ENCODE measurements around the gene LZTS2. TPM values are rescaled to one million over a fixed set of nuclear protein-coding genes. Genes with fewer than 3 reads are reported as not detected.

LZTS2 gene
- total and polyA plus RNA-seq, 10 of the 15 experiments (the other 5 are each of a cell fraction or from before 2014, with no cell fraction given): 0.08 to 13.4 (median 7.2) TPM

- BruUV-seq (replicated peaks): no TSS peak
- intact Hi-C loops (cut with micrococcal nuclease; ENCODE audit: unreplicated experiment) (no loop called here), in situ Hi-C loops (cut with MboI) (no loop called here)
- no peak for ATAC-seq
- Histone ChIP-seq H3K4me3 (no peak overlapping the region), H3K27ac (ENCODE audit: control insufficient read depth, insufficient read depth) (no peak overlapping the region), H3K4me1 (ENCODE audit: control insufficient read depth, insufficient read depth, low read length) (peaks cover 8% of the 10 kb centered on the region), H2AFZ (ENCODE audit: control insufficient read depth, low read depth, low read length) (no peak overlapping the region), H3K27me3 (replicated peaks in 1 of 2; ENCODE audit: control insufficient read depth in 2 of 2, insufficient read depth in 2 of 2, low read length in 1 of 2) (no peaks in the 10 kb centered on the region), H3K36me3 (ENCODE audit: control insufficient read depth in 2 of 2, insufficient read depth in 2 of 2, low read length in 1 of 2) (no peaks in the 10 kb centered on the region), H3K9ac (ENCODE audit: control insufficient read depth, insufficient read depth, low read length) (no peak overlapping the region), H4K20me1 (ENCODE audit: control insufficient read depth, insufficient read depth) (no peaks in the 10 kb centered on the region), H3K9me3 (replicated peaks; ENCODE audit: control insufficient read depth, insufficient read depth, low read length) (no peaks in the 10 kb centered on the region), H3K4me2 (ENCODE audit: control insufficient read depth, insufficient read depth) (no peak overlapping the region), H3K79me2 (ENCODE audit: control insufficient read depth, insufficient read depth, low read length) (peaks cover 8% of the 10 kb centered on the region)
- POLR2A ChIA-PET: no interaction called here
- no peak for TF ChIP-seq TCF12 (IDR thresholded peaks at IDR 0.05; ENCODE audit: low read depth, low read length)
- no peak for TF ChIP-seq RFX5 (IDR thresholded peaks at IDR 0.05; ENCODE audit: low read depth, low read length)
- no peak for TF ChIP-seq BRCA1 (IDR thresholded peaks at IDR 0.05; ENCODE audit: low read depth, low read length)
- no peak for TF ChIP-seq POLR2A (IDR thresholded peaks at IDR 0.05; ENCODE audit: low read depth, low read length)
- no peak for TF ChIP-seq TAF1 (IDR thresholded peaks at IDR 0.05; ENCODE audit: borderline replicate concordance, low read depth, low read length)
- TF ChIP-seq SMAD5 (IDR thresholded peaks at IDR 0.05; ENCODE audit: low read depth): no peak
- TF ChIP-seq PAX5 (IDR thresholded peaks at IDR 0.05; ENCODE audit: borderline replicate concordance, low read depth, low read length): no peak
- TF ChIP-seq SMAD1 (IDR thresholded peaks at IDR 0.05; ENCODE audit: low read depth, partially characterized antibody): no peak
- no peak for TF ChIP-seq CHD1 (IDR thresholded peaks at IDR 0.05; ENCODE audit: low read depth, low read length)
- TF ChIP-seq, protein P1, sequence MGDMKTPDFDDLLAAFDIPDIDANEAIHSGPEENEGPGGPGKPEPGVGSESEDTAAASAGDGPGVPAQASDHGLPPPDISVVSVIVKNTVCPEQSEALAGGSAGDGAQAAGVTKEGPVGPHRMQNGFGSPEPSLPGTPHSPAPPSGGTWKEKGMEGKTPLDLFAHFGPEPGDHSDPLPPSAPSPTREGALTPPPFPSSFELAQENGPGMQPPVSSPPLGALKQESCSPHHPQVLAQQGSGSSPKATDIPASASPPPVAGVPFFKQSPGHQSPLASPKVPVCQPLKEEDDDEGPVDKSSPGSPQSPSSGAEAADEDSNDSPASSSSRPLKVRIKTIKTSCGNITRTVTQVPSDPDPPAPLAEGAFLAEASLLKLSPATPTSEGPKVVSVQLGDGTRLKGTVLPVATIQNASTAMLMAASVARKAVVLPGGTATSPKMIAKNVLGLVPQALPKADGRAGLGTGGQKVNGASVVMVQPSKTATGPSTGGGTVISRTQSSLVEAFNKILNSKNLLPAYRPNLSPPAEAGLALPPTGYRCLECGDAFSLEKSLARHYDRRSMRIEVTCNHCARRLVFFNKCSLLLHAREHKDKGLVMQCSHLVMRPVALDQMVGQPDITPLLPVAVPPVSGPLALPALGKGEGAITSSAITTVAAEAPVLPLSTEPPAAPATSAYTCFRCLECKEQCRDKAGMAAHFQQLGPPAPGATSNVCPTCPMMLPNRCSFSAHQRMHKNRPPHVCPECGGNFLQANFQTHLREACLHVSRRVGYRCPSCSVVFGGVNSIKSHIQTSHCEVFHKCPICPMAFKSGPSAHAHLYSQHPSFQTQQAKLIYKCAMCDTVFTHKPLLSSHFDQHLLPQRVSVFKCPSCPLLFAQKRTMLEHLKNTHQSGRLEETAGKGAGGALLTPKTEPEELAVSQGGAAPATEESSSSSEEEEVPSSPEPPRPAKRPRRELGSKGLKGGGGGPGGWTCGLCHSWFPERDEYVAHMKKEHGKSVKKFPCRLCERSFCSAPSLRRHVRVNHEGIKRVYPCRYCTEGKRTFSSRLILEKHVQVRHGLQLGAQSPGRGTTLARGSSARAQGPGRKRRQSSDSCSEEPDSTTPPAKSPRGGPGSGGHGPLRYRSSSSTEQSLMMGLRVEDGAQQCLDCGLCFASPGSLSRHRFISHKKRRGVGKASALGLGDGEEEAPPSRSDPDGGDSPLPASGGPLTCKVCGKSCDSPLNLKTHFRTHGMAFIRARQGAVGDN (IDR thresholded peaks at IDR 0.05): no peak
- TF ChIP-seq ZNF384 (IDR thresholded peaks at IDR 0.05; ENCODE audit: borderline replicate concordance, low read depth, low read length): no peak
- TF ChIP-seq, protein P2, sequence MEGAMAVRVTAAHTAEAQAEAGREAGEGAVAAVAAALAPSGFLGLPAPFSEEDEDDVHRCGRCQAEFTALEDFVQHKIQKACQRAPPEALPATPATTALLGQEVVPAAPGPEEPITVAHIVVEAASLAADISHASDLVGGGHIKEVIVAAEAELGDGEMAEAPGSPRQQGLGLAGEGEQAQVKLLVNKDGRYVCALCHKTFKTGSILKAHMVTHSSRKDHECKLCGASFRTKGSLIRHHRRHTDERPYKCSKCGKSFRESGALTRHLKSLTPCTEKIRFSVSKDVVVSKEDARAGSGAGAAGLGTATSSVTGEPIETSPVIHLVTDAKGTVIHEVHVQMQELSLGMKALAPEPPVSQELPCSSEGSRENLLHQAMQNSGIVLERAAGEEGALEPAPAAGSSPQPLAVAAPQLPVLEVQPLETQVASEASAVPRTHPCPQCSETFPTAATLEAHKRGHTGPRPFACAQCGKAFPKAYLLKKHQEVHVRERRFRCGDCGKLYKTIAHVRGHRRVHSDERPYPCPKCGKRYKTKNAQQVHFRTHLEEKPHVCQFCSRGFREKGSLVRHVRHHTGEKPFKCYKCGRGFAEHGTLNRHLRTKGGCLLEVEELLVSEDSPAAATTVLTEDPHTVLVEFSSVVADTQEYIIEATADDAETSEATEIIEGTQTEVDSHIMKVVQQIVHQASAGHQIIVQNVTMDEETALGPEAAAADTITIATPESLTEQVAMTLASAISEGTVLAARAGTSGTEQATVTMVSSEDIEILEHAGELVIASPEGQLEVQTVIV (IDR thresholded peaks at IDR 0.05; ENCODE audit: borderline replicate concordance, partially characterized antibody): no peak
- TF ChIP-seq HDAC2 (IDR thresholded peaks at IDR 0.05): no peak
- TF ChIP-seq FOS (IDR thresholded peaks at IDR 0.05; ENCODE audit: borderline replicate concordance, extremely low read depth, insufficient read length): no peak
- CTCF ChIA-PET: interaction anchor here (0.6 to 24.4 kb wide), 3 partner anchors 5 to 146 kb away, joined by 3 to 885 read pairs (median 885); partner anchors contain the start of gene KAZALD1
- FAIRE-seq: no peak
- RAD21 ChIA-PET (ENCODE audit: unreplicated experiment): no interaction called here
- SMC1A ChIA-PET (ENCODE audit: uncharacterized antibody, unreplicated experiment): interaction anchor here (1.5 to 4.0 kb wide), 2 partner anchors 12 to 13 kb away, joined by 5 to 45 read pairs; no protein-coding TSS in a partner anchor
- no peak for DNase-seq (ENCODE audit: low read depth, low spot score)
- WGBS (ENCODE audit: insufficient coverage, insufficient replicate concordance, low lambda C conversion rate, missing lambda C conversion rate): 100% methylated on average over 1 of the region's 1 CpG
Measured at GRCh38 chr10:101054351-101054750, 54.7 kb downstream of the LZTS2 start.
